Liver (tissue), 3 donors: ENCODE results near the gene ORMDL3.

Experiments used
- ATF3 ChIP-seq: IDR thresholded peaks from 2 replicates; pipeline ENCODE4 v1.6.1; 2016; ENCODE audit warnings: antibody characterized with exemption
- CTCF ChIP-seq: fragments of 150-350 bp; IDR thresholded peaks from 2 replicates; pipeline ENCODE4 v1.5.1; 2017; ENCODE audit warnings: improper control_type of control experiment, low read depth, low read length; ENCODE audit not compliant: missing input control
- GABPA ChIP-seq, 2 donors: IDR thresholded peaks in 1 of 2; conservative IDR thresholded peaks in 1 of 2; 2 replicates each; pipeline ENCODE4 v1.6.1; 2016; ENCODE audit warnings: antibody characterized with exemption in 2 of 2, mild to moderate bottlenecking in 1 of 2, moderate library complexity in 1 of 2
- HNF4G ChIP-seq: IDR thresholded peaks from 2 replicates; pipeline ENCODE4 v1.6.1; 2016; ENCODE audit warnings: antibody characterized with exemption
- REST ChIP-seq: IDR thresholded peaks from 2 replicates; pipeline ENCODE4 v1.6.1; 2016; ENCODE audit warnings: antibody characterized with exemption, mild to moderate bottlenecking
- SP1 ChIP-seq: IDR thresholded peaks from 2 replicates; pipeline ENCODE4 v1.6.1; 2018; ENCODE audit warnings: antibody characterized with exemption, mild to moderate bottlenecking
- donor health status: healthy.
- donor health status: healthy.

- TF ChIP-seq REST (no peak), CTCF (no peak), SP1 (no peak), ATF3 (no peak), HNF4G (no peak), GABPA (IDR thresholded peaks at IDR 0.05 in 1 of 2, conservative IDR thresholded peaks at IDR 0.05 in 1 of 2) (no peak)
These were observed 39.4 kb upstream of the ORMDL3 start for GRCh38 chr17:39966771-39967170.
